GM13977 (cell line): ENCODE data around the gene IFITM10.
A peak's percentile ranks its signal among the peaks of the same experiment; 100 is the strongest.

Experiments used
- DNase-seq: peaks from one replicate; pipeline ENCODE4 v3.0.0; 2012; ENCODE audit warnings: low spot score
- CTCF ChIP-seq: IDR thresholded peaks from 2 replicates; pipeline ENCODE4 v1.5.1; 2012; ENCODE audit warnings: mild to moderate bottlenecking, control low read depth; ENCODE audit not compliant: insufficient read depth; ENCODE audit errors: extremely low read depth, missing control alignments
- in situ Hi-C: fragments of 300-500 bp; cut with MboI; formaldehyde crosslinking; loops from one replicate; pipeline ENCODE4 v1.12.0; 2022; ENCODE audit warnings: low sequenced_read_pairs, low pct_unique_long_range_greater_than_20kb, mixed read lengths, inconsistent platforms; ENCODE audit not compliant: unreplicated experiment

IFITM10 gene

DNA sequence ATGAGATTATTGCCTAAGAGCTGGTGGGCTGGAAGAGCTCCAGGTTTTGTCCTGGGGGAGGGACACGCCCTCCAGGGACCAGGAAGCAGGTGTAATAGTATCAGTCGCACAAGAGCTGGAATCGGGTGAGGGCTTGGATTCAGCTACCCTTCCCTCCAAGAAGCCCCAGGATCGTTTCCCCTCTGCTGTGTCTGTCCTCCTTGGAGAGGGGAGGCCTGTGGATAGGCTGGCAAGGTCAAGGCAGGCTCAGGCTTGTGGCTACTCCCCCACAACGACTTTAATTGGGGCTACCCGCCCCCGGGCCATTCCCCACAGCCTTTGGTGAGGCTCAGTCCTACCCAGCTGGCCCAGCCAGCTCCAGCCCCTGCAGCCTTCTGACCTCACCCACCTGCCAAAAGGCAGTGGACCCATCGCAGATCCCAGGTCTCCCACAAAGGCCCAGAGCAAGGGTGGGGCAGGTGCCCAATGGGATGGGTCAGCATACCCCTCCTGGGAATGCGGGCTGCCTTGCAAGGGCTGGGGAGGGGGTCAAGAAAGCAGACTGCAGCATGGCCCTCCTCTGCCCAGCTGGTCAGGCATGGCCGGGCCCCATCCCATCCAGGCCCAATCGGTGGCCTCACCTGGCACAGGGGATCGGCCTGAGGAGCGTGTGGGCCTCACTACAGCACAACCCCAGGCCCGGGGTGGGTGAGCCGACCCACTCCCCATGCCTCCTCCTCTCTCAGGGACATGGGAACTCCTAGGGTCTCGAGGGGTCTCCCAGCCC, 12.3 kb upstream of the IFITM10 start:
- in situ Hi-C loops = no loop called here
- peak; percentile 39 for DNase-seq
- no peak for TF ChIP-seq CTCF

GRCh38 chr11:1761857-1762536, 11.6 kb upstream of the IFITM10 start:
- no peak for TF ChIP-seq CTCF
- in situ Hi-C loops = no loop called here
- no peak for DNase-seq

DNA sequence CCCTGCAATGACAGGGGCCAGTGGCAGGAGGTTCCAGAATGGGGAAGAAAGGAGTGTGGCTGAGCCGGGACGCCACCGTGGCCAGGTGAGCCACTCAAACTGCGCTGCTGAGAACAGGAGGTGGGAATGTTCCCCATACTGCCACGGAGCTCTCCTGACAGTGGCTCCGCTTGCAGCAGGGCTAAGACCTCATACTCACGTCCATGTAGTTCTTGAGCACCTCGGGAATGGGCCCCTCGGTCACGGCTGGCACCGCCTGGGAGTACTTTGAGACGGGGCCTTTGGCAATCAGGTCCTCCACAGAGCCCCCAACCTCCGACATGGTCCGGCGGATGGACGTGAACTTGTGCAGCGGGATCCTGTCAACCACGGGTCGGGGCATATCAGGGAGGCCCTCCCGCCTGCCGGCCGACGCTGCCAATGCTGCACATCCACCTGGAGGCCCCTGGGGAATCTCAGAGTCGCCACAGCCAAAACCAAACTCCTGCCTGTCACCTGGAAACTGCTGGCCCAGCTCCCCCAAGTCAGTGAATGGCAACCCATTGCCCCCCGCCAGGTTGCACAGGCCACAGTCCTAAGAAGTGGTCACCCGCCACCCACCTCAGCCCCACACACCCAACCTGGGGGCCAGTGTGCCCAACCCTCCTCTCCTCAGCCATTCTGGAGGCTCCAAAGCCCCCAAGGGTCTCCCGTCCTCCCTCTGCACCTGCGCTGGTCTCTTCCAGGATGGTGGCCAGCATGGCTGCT, 10.9 kb upstream of the IFITM10 start:
- TF ChIP-seq CTCF = no peak
- no peak for DNase-seq
- in situ Hi-C loops = no loop called here

DNA sequence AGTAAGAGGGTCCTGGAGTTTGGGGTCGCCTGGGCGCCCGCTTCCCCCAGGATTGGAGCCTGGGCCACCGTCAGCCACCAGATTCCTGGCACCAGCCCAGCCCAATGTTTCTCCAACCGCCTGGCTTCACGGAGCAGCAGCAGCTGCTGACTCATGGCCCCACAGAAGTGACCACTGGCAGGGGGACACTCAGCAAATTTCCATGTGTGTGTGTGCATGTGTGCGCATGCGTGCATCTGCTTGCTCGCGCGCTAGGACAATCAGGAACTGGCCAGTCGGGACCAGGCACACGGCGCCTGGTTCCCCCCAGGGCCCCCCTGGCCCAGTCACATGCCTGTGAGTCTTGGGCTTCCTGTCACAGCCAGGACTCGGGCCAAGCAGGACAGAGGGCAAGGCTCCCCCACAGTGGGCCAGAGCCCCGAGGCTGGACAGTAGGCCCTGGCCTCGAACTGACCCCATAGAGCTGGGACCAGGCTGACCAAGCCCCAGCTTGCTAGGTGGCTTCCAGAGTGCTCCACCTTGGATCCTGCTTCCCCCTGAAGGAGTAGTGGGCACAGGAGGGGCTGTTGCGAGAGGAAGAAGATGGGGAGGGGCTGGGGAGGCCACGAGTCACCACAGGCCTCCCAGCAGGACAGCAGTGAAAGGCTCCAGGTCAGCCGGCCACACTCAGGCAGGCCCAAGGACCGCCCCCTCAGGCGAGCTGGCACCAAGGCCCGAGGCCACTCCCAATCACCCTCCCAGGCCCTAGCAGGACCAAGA, 10.1 kb upstream of the IFITM10 start:
- no peak for TF ChIP-seq CTCF
- in situ Hi-C loops = no loop called here
- no peak for DNase-seq

DNA sequence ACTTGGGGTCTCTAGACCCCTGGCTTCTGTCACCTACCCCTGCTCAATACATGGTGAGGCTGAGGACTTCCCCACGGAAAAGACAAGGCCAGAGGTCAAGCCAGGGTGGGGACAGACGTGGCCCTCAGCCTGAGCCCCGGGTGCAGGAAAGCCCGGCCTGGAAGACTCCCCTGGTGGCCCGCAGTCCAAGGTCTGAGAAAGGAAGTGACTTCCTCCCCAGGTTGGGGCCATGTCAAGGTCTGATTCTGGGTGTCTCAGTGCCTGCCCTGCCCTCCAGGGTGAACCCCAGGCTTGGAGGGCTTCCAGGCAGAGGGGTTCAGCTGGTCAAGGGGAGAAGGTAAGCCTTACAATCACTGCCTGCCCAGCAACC, 9.4 kb upstream of the IFITM10 start:
- in situ Hi-C loops = no loop called here
- TF ChIP-seq CTCF = no peak
- peak; percentile 47 for DNase-seq
